Activated CD8-positive, alpha-beta memory T cell treated with anti-CD3 and anti-CD28 coated beads, Interleukin-2, amount 50 U/mL, for 24 hours (primary cell): Measurements from ENCODE around the gene PFDN2.
"Not testable (repeated sequence)": the region's sequence is repeated elsewhere in the genome, so short reads cannot be mapped to it uniquely, and the experiment has no call there.

ENCODE experiments used
- DNase-seq: peaks from one replicate; pipeline ENCODE4 v3.0.0-alpha.2; 2020; ENCODE audit errors: extremely low read depth

Gene PFDN2

GRCh38 chr1:161139766-161140165 lies 21.9 kb upstream of the PFDN2 start:
- no peak for DNase-seq

DNA sequence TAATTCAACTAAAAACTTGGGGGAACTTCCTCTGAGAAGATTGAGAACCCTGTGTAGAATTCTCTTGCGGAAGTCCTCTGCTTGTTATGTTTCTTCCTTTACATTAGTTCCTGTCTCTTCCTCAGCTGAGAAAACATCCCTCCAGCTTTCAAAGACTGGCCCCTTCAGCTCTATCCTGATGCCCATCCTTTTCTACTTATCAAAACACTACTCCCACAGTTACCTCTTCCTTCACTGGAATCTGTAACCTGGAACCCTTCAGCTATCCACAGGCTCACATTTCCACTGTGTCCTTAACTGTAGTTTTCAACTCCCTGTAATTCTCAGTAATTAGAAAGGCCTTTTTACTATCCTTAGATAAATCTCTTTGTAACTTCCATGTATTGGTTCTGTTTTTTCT lies 20.6 kb upstream of the PFDN2 start:
- no peak for DNase-seq

DNA sequence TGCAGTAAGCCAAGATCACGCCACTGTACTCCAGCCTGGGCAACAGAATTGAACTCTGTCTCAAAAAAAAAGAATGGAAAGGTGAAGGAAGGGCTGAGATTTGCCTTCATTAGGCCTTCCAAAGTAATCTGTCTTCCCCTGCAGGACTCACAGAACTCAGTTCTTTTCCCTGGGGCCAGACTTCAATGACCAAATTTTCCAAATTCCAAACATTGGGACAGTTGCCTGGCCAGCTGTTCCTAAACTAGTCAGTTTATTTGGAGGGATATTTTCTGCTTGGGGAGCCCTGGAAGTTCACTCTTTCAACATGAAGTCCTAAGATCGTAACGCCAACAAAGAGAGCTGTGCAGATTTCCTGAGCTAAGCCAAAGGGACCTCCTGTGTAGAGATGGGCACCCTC lies 20.0 kb upstream of the PFDN2 start:
- no peak for DNase-seq

DNA sequence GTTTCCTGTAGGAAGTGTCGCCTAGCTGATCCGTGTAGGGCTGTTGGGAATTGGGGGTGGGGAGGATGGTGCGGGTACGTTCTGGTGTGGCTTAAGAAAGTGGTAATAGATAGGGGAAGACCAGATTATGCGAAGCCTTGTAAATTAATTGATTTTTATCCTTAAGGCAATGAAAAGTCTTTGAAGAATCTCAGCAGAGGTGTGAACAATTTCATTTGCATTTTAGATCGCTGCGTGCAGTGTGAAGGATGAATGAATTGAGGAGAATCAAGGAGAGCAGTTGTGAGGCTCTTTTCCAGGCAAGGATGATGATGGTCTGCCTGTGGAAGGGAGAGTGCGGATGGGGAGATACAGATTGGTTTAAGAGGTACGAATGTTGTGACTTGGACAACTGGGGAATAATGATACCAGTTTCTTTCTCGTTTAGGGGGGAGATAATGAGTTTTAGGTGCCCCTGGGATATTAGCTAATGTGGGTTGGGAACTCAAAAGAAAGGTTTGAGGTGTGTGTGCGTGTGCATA lies 15.4 kb upstream of the PFDN2 start:
- no peak for DNase-seq

GRCh38 chr1:161132410-161133219 lies 14.8 kb upstream of the PFDN2 start, which contains the start of gene DEDD:
Gene DEDD (minus strand): TSS chr1:161132667. CDS start chr1:161124462, 8,205 bp downstream.
- DNase-seq, result peak; percentile 67

DNA sequence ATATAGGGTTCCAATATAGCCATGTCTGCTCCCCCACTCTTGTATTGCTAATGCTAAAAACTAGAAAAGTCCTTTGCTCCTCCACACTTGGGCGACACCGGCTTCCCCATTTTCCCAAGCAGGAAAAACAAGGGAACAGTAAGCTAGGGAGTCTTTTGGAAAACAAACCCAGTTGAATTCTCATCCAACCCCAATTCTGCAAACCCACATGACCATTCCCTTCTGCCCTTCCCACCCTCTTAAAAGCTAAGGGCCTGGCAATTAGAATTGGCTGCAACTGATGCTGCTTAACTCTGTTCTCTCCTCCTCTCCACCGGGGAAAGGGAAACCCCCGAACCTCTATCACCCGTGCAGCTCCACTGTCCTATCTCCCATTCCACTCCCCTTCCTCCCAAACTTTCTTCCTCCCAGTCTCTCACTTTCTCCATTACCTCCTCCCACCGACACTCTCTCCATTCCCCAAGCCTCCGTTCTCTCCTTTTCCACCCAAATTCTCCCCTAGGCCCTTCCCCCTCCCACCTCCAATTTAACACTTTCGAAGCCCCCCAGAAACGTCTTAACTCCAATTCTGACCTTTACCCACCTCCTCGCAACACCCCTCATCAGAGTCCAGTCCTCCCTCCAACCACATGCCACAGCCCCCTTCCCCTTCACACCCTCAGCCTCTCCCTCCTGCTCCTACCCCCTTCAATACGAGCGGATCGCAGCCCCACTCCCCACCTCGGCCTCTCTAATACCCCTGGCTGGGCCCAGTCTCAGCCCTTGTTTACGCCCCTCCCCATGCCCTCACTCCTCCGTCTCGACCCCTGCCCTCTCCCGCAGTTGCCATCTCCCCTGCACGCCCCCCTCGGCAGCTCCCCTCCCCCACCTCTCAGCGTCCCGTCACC lies 13.9 kb upstream of the PFDN2 start:
- no peak for DNase-seq

GRCh38 chr1:161130266-161130665 lies 12.4 kb upstream of the PFDN2 start:
- DNase-seq, result no peak

- DNase-seq, result no peak
Observed at GRCh38 chr1:161128591-161129420, 11.0 kb upstream of the PFDN2 start.

DNA sequence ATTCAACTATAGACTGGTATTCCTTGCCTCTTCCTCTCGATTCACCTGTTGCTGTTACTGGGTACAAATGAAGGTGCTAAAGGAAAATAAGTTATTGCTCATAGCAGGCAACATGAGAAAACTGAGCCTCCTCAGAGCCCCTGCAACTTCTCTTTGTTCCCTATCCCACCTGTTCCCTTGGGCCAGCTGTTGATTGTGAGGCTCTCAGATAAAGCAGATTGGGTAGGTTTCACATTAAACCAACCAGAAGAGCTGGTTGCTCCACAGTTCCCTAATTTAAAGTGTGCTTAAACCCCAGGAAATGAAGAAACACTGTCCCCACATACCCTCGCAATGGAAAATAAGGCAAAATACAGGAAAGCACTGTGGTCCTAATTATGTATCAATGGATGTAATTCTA lies 9.8 kb upstream of the PFDN2 start:
- DNase-seq, result no peak

DNA sequence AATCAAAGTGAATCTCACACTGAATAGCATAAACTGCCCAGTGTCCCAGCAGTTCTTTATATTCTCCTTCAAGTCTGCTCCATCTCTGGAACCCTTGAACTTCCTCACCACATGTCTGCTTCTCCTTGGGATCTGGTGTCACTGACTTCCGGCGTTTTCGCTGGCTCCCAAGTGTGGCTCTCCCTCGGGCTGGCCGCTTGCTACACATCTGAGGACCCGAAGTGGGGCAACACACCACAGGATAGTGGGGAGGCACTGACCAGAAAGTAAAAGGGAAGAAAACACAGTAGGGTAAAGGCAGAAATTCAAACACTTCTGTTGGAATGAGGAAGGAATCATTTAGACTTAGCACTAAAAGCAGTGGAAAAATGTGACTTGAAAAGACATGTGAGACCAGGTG lies 5.1 kb upstream of the PFDN2 start:
- DNase-seq, result no peak

GRCh38 chr1:161121834-161122233 lies 4.0 kb upstream of the PFDN2 start:
- DNase-seq, result no peak

DNA sequence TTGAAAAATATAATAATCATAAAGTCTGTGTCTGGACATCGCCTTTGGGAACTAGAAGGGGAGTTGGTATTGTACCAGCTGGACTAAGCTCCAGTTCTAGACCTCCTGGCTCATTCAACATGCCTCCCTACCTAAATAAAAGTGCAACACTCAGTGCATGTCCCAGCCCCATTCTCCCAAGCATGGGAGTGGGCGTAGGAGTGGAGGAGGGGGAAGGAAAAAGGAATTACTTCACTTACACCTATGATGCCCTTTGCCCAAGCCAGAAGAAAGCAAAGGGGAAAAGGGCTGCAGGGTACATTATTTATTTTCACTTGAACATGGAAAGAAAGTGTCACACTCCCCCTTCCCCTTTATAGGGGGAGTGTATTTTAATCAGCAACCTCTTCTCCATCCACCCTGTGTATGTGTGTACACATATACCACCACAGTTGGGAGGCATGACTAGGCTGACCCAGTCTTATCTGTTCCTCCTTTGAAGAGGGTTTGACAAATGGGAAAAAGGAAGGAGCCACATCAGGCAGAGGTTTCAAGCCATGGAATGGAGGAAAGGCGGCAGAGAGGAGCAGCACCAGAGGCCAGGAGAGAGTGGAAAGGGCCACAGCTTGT lies 3.3 kb upstream of the PFDN2 start:
- DNase-seq, result no peak

DNA sequence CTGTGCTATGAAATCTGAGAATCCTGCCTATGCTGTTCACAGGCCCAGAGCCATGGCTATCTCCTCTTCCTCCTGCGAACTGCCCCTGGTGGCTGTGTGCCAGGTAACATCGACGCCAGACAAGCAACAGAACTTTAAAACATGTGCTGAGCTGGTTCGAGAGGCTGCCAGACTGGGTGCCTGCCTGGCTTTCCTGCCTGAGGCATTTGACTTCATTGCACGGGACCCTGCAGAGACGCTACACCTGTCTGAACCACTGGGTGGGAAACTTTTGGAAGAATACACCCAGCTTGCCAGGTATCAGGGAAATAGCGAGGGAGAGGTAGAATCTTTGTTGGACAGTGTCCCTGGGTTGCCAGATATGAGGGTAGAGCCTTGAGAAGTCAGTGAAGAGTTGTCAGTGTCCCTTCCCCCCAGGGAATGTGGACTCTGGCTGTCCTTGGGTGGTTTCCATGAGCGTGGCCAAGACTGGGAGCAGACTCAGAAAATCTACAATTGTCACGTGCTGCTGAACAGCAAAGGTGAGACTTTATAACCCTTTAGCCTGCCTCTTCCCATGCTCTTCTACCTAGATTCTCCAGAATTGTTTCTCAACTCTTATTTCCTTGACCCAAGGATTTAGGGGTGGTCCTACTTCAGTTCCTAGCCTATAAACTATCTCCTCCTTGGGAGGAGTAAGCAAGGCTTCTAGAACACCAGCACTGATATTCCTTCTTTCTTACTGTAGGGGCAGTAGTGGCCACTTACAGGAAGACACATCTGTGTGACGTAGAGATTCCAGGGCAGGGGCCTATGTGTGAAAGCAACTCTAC lies 1.5 kb upstream of the PFDN2 start:
- DNase-seq, result peak; percentile 28

DNA sequence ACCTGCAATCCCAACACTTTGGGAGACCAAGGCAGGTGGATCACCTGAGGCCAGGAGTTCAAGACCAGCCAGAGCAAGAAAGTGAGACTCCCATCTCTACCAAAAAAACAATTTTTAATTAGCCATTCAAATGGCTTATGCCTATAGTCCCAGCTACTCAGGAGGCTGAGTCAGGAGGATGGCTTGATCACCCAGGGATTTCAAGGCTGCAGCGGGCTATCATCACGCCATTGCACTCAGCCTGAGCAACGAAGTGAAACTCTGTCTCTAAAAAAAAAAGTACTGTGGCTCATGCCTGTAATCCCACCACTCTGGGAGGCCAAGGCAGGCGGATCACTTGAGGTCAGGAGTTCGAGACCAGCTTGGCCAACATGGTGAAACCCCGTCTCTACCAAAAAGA lies 1.9 kb downstream of the PFDN2 start:
- DNase-seq, result not testable (repeated sequence)

- no peak for DNase-seq
Observed at GRCh38 chr1:161115132-161115711, 2.6 kb downstream of the PFDN2 start.

- DNase-seq, result no peak
Observed at GRCh38 chr1:161114556-161114955, 3.3 kb downstream of the PFDN2 start.

DNA sequence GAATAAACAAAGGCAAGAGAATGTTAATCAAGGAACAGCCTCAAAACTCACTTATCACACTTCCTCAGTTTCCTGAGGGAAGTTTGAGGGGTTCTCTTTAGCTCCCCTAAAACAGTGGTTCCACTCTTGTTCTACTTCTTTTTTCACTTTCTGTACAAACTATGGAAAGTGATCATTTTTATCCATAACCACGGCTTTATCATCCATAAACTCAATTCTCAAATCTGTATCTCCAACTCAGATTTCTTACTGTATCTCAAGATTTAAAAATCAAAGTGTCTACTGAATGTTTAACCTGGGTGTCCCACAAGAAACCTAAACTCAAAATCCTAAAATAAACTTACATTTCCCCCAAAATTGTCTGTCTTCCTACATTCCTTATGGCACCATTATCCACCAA lies 3.9 kb downstream of the PFDN2 start:
- DNase-seq, result no peak

- DNase-seq, result no peak
Observed at GRCh38 chr1:161111527-161111926, 6.3 kb downstream of the PFDN2 start.

GRCh38 chr1:161111117-161111516 lies 6.7 kb downstream of the PFDN2 start:
- DNase-seq, result no peak

GRCh38 chr1:161106431-161106830 lies 11.4 kb downstream of the PFDN2 start:
- DNase-seq, result no peak
